Measurements from ENCODE around the gene SPRY4.

DNA sequence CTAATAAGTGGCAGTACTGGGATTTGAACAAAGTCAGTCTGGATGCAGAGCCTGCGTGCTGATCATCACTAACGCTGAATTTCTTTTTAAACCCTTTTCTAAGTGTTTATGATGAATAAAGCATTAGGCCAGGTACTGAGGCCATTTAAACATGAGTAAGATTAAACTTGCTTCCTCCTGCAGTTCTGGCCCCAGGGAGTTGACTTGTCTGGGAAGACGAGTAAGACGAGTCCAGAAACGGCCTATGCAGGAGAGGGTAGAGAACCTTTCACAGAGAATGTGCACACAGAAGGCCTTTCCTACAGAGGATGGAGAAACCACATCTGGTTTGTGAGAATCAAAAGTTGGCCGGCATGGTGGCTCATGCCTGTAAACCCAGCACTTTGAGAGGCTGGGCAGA, 42.9 kb downstream of the SPRY4 start:
- TF ChIP-seq POLR2AphosphoS5 (IDR thresholded peaks at IDR 0.05) (no peak), POLR2A (IDR thresholded peaks at IDR 0.05) (no peak)
- TF ChIP-seq, protein P1, sequence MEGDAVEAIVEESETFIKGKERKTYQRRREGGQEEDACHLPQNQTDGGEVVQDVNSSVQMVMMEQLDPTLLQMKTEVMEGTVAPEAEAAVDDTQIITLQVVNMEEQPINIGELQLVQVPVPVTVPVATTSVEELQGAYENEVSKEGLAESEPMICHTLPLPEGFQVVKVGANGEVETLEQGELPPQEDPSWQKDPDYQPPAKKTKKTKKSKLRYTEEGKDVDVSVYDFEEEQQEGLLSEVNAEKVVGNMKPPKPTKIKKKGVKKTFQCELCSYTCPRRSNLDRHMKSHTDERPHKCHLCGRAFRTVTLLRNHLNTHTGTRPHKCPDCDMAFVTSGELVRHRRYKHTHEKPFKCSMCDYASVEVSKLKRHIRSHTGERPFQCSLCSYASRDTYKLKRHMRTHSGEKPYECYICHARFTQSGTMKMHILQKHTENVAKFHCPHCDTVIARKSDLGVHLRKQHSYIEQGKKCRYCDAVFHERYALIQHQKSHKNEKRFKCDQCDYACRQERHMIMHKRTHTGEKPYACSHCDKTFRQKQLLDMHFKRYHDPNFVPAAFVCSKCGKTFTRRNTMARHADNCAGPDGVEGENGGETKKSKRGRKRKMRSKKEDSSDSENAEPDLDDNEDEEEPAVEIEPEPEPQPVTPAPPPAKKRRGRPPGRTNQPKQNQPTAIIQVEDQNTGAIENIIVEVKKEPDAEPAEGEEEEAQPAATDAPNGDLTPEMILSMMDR (IDR thresholded peaks at IDR 0.05 in 8 of 11, conservative IDR thresholded peaks at IDR 0.05 in 3 of 11), result no peak
